ENCODE data around the gene FAM184A.
A peak's percentile ranks its signal among the peaks of the same experiment; 100 is the strongest.

- TF ChIP-seq MAX (CRISPR knock-in tag; IDR thresholded peaks at IDR 0.05) (no peak), NR4A1 (CRISPR knock-in tag; IDR thresholded peaks at IDR 0.05) (no peak), NR4A1 (tag; IDR thresholded peaks at IDR 0.05) (no peak), FOXJ3 (CRISPR knock-in tag; IDR thresholded peaks at IDR 0.05) (no peak), CLOCK (CRISPR knock-in tag; IDR thresholded peaks at IDR 0.05; ENCODE audit: borderline replicate concordance) (no peak), CTCF (IDR thresholded peaks at IDR 0.05 in 2 of 3, conservative IDR thresholded peaks at IDR 0.05 in 1 of 3; ENCODE audit: insufficient read depth in 2 of 3, low read depth in 1 of 3, low read length in 3 of 3) (no peak), CEBPB (tag; IDR thresholded peaks at IDR 0.05) (peak; percentile 98), POLR3A (IDR thresholded peaks at IDR 0.05; ENCODE audit: borderline replicate concordance, extremely low read depth, insufficient read depth, insufficient read length) (no peak), ELK1 (CRISPR knock-in tag; IDR thresholded peaks at IDR 0.05) (no peak)
These were observed 31.3 kb upstream of the FAM184A start for GRCh38 chr6:119109654-119110325.

Data from K562 (cell line).